Chondrocyte (in vitro differentiated cells): ENCODE measurements around the gene SPG7. TPM values are rescaled to one million over a fixed set of nuclear protein-coding genes. Genes with fewer than 3 reads are reported as not detected.

Source experiments
- DNase-seq: peaks from one replicate; pipeline ENCODE4 v3.0.0; 2021; ENCODE audit warnings: mixed read lengths, low spot score
- H3K27ac Mint-ChIP-seq: one replicate; pipeline ENCODE4 v1.8.0; 2021; ENCODE audit warnings: mild to moderate bottlenecking, moderate library complexity, mixed read lengths; ENCODE audit not compliant: unreplicated experiment
- H3K27me3 Mint-ChIP-seq: 2 replicates; pipeline ENCODE4 v1.8.0; 2021; ENCODE audit warnings: low read depth, mixed read lengths
- H3K36me3 Mint-ChIP-seq: 2 replicates; pipeline ENCODE4 v1.8.0; 2021; ENCODE audit warnings: low read depth, mixed read lengths
- H3K4me1 Mint-ChIP-seq: 2 replicates; pipeline ENCODE4 v1.8.0; 2021; ENCODE audit warnings: low read depth, mild to moderate bottlenecking, mixed read lengths
- H3K4me3 Mint-ChIP-seq: one replicate; pipeline ENCODE4 v1.8.0; 2021; ENCODE audit warnings: mild to moderate bottlenecking, moderate library complexity, mixed read lengths; ENCODE audit not compliant: unreplicated experiment
- H3K9me3 Mint-ChIP-seq: 2 replicates; pipeline ENCODE4 v1.8.0; 2021; ENCODE audit warnings: low read depth, mixed read lengths
- total RNA-seq: library from RNA; stranded (reverse); gene quantifications from 3 replicates; pipeline ENCODE4 v1.2.1, GENCODE V29; 2021
- TF ChIP-seq, protein P1 (sequence below): fragments of 200-600 bp; sonication (generic); IDR thresholded peaks from 2 replicates; pipeline ENCODE4 v1.5.0; 2021; ENCODE audit warnings: antibody characterized with exemption, mild to moderate bottlenecking, moderate library complexity

The SPG7 gene
- total RNA-seq, 1 donor from 2014 or later: 87.6 TPM

DNA sequence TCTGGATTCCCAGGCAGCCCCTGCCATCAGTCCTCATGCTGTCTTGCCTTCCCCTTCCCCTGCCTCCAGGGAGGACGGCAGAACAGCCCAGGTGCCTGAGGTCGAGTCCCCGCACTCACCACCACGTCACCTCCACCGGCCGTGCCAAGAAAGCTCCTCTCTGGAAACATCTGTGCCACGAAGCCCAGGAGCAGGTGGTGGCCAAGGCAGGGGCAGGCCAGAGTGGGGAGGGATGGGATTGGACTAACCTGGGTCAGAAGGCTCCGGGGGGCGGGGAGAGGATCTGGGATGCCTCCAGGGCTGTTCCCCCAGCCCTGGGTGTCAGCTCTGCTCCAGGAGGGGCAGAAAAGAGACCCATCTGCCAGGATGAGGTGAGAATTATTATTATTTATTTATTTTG lies 97.8 kb downstream of the SPG7 start:
- Mint-ChIP-seq H3K4me3 (no peak overlapping the region), H3K27ac (no peak overlapping the region), H3K9me3 (no peaks in the 10 kb centered on the region), H3K36me3 (no peaks in the 10 kb centered on the region), H3K4me1 (peaks cover 15% of the 10 kb centered on the region), H3K27me3 (no peaks in the 10 kb centered on the region)
- TF ChIP-seq, protein P1, sequence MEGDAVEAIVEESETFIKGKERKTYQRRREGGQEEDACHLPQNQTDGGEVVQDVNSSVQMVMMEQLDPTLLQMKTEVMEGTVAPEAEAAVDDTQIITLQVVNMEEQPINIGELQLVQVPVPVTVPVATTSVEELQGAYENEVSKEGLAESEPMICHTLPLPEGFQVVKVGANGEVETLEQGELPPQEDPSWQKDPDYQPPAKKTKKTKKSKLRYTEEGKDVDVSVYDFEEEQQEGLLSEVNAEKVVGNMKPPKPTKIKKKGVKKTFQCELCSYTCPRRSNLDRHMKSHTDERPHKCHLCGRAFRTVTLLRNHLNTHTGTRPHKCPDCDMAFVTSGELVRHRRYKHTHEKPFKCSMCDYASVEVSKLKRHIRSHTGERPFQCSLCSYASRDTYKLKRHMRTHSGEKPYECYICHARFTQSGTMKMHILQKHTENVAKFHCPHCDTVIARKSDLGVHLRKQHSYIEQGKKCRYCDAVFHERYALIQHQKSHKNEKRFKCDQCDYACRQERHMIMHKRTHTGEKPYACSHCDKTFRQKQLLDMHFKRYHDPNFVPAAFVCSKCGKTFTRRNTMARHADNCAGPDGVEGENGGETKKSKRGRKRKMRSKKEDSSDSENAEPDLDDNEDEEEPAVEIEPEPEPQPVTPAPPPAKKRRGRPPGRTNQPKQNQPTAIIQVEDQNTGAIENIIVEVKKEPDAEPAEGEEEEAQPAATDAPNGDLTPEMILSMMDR: no peak
- DNase-seq: no peak

Other genes with a start within 250 kb of the SPG7 start
- gene ANKRD11, start 17.8 kb upstream of the SPG7 start, total RNA-seq: 106 to 185 TPM (median 180 TPM) in 3 replicates
- gene RPL13, start 52.3 kb downstream of the SPG7 start, total RNA-seq: 1,149 to 1,324 TPM (median 1,165 TPM) in 3 replicates
- gene CPNE7, start 67.4 kb downstream of the SPG7 start, total RNA-seq: 15.5 to 41.7 TPM (median 16.3 TPM) in 3 replicates
- gene DPEP1, start 105.2 kb downstream of the SPG7 start, total RNA-seq: not detected in 3 replicates
- 65.3 to 76.8 TPM (median 69.9 TPM) in 3 replicates for gene CHMP1A, start 149.3 kb downstream of the SPG7 start, total RNA-seq
- gene SPATA33, start 149.4 kb downstream of the SPG7 start, total RNA-seq: 8.8 to 12.6 TPM (median 10.3 TPM) in 3 replicates
- 43.7 to 63.0 TPM (median 45.8 TPM) in 3 replicates for gene CDK10, start 178.3 kb downstream of the SPG7 start, total RNA-seq
- gene SPATA2L, start 193.3 kb downstream of the SPG7 start, total RNA-seq: 7.0 to 10.3 TPM (median 9.3 TPM) in 3 replicates
- 20.3 to 26.6 TPM (median 20.4 TPM) in 3 replicates for gene VPS9D1, start 212.5 kb downstream of the SPG7 start, total RNA-seq
- gene ZNF276, start 213.1 kb downstream of the SPG7 start, total RNA-seq: 16.2 to 23.0 TPM (median 17.4 TPM) in 3 replicates